Fibroblast of lung (primary cell): Measurements from ENCODE around the gene HTD2. TPM values are rescaled to one million over a fixed set of nuclear protein-coding genes. Genes with fewer than 3 reads are reported as not detected.
"Not testable (repeated sequence)": the region's sequence is repeated elsewhere in the genome, so short reads cannot be mapped to it uniquely, and the experiment has no call there.

Source experiments
- DNase-seq, 2 donors: peaks; one replicate each; pipeline versions ENCODE4 v3.0.0 to v3.0.0-alpha.2; 2010; ENCODE audit warnings: low read depth in 2 of 2
- H2AFZ ChIP-seq: 2 replicates; pipeline ENCODE4 v1.5.1; 2012; ENCODE audit warnings: low read length, control low read depth, inconsistent platforms
- H3K27ac ChIP-seq: 2 replicates; pipeline ENCODE4 v1.5.1; 2011; ENCODE audit warnings: low read length, control low read depth; ENCODE audit not compliant: insufficient read depth
- H3K27me3 ChIP-seq: 2 replicates; pipeline ENCODE4 v1.5.1; 2011; ENCODE audit warnings: mild to moderate bottlenecking, low read length; ENCODE audit not compliant: control insufficient read depth, insufficient read depth
- H3K36me3 ChIP-seq: 2 replicates; pipeline ENCODE4 v1.5.1; 2011; ENCODE audit warnings: low read length; ENCODE audit not compliant: control insufficient read depth, insufficient read depth
- H3K4me1 ChIP-seq: 2 replicates; pipeline ENCODE4 v1.5.1; 2011; ENCODE audit warnings: low read length; ENCODE audit not compliant: control insufficient read depth, insufficient read depth; ENCODE audit errors: extremely low read depth
- H3K4me2 ChIP-seq: 2 replicates; pipeline ENCODE4 v1.5.1; 2011; ENCODE audit warnings: low read length, control low read depth; ENCODE audit not compliant: insufficient read depth; ENCODE audit errors: extremely low read depth
- H3K4me3 ChIP-seq, 4 experiments: fragments of 200-600 bp in 1 of 4; sonication (generic) in 1 of 4; replicated peaks in 1 of 4; 2 replicates each; pipeline ENCODE4 v1.5.1; 2011 to 2016; ENCODE audit warnings: low read length in 4 of 4, low read depth in 3 of 4, mild to moderate bottlenecking in 3 of 4, control low read depth in 2 of 4, inconsistent platforms in 1 of 4, mixed read lengths in 1 of 4; ENCODE audit not compliant: insufficient read depth in 1 of 4; ENCODE audit errors: control extremely low read depth in 1 of 4
- H3K79me2 ChIP-seq: 2 replicates; pipeline ENCODE4 v1.5.1; 2012; ENCODE audit warnings: mild to moderate bottlenecking, low read length, inconsistent platforms; ENCODE audit not compliant: control insufficient read depth, insufficient read depth
- H3K9ac ChIP-seq: 2 replicates; pipeline ENCODE4 v1.5.1; 2011; ENCODE audit warnings: mild to moderate bottlenecking, low read length, control low read depth; ENCODE audit not compliant: insufficient read depth
- H3K9me3 ChIP-seq: 2 replicates; pipeline ENCODE4 v1.5.1; 2012; ENCODE audit warnings: low read depth, low read length; ENCODE audit not compliant: control insufficient read depth, insufficient read depth
- H4K20me1 ChIP-seq: 2 replicates; pipeline ENCODE4 v1.5.1; 2011; ENCODE audit warnings: low read length; ENCODE audit not compliant: control insufficient read depth, insufficient read depth; ENCODE audit errors: extremely low read depth
- EZH2 ChIP-seq: IDR thresholded peaks from 2 replicates; pipeline ENCODE4 v1.5.1; 2012; ENCODE audit warnings: low read length, control low read depth, mild to moderate bottlenecking; ENCODE audit errors: missing control alignments
- polyA plus RNA-seq, 2 donors: library from polyadenylated mRNA; depleted of rRNA in 1 of 2; stranded (reverse) in 1 of 2; unstranded in 1 of 2; fragments of >200 nt; gene quantifications; 2 replicates each; pipeline ENCODE4 v1.2.1, GENCODE V29; 2011 to 2012; ENCODE audit warnings: missing spikeins in 1 of 2
- total RNA-seq: library from RNA; depleted of rRNA; stranded (reverse); fragments of >200 nt; gene quantifications from 2 replicates; pipeline ENCODE4 v1.2.1, GENCODE V29; 2014
- TF ChIP-seq, protein P1 (sequence below), 2 donors: IDR thresholded peaks in 1 of 2; conservative IDR thresholded peaks in 1 of 2; 1 replicate in 1 of 2; 2 replicates in 1 of 2; pipeline ENCODE4 v1.5.1; 2011 to 2012; ENCODE audit warnings: low read length in 2 of 2, control low read depth in 1 of 2, inconsistent platforms in 1 of 2, low read depth in 1 of 2, mild to moderate bottlenecking in 1 of 2

HTD2 gene
- total and polyA plus RNA-seq, 2 donors (not counting 1 experiment from before 2014, with no cell fraction given): 8.6 to 8.9 TPM

DNA sequence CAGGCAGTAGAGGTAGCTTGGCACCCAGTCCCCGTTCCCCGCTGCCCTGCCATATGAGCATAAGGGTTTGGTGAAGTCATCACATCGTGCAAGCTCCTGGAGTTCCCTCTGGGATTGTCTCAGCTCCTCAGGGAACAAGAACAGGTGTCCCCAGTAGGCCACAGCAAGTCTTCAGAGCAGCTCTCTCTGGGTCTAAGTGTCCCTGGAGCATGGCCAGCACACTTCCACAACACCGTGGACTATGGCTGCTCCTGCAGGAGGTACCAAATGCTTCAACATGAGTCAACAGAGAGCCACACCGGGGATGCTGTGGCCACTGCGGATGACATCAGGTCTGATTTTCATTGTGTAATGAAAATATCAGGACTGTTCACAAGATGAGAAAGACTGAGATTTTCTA lies 45.6 kb upstream of the HTD2 start:
- Histone ChIP-seq H3K27ac (peak overlapping the region; percentile 25), H3K4me2 (no peak overlapping the region)
- peak in 1 of 2 donors; percentile 68 for DNase-seq

GRCh38 chr3:58261954-58262666 lies 44.2 kb upstream of the HTD2 start:
- Histone ChIP-seq H3K27ac (no peak overlapping the region), H3K4me3 (no peak overlapping the region), H4K20me1 (no peaks in the 10 kb centered on the region), H2AFZ (no peak overlapping the region), H3K9me3 (no peaks in the 10 kb centered on the region), H3K4me1 (peaks cover 8% of the 10 kb centered on the region), H3K4me2 (no peak overlapping the region), H3K79me2 (no peaks in the 10 kb centered on the region), H3K27me3 (no peaks in the 10 kb centered on the region), H3K36me3 (no peaks in the 10 kb centered on the region), H3K9ac (no peak overlapping the region)
- TF ChIP-seq, protein P1, sequence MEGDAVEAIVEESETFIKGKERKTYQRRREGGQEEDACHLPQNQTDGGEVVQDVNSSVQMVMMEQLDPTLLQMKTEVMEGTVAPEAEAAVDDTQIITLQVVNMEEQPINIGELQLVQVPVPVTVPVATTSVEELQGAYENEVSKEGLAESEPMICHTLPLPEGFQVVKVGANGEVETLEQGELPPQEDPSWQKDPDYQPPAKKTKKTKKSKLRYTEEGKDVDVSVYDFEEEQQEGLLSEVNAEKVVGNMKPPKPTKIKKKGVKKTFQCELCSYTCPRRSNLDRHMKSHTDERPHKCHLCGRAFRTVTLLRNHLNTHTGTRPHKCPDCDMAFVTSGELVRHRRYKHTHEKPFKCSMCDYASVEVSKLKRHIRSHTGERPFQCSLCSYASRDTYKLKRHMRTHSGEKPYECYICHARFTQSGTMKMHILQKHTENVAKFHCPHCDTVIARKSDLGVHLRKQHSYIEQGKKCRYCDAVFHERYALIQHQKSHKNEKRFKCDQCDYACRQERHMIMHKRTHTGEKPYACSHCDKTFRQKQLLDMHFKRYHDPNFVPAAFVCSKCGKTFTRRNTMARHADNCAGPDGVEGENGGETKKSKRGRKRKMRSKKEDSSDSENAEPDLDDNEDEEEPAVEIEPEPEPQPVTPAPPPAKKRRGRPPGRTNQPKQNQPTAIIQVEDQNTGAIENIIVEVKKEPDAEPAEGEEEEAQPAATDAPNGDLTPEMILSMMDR (conservative IDR thresholded peaks at IDR 0.05 in 1 of 2, IDR thresholded peaks at IDR 0.05 in 1 of 2; ENCODE audit: low read depth in 1 of 2, low read length in 2 of 2): no peak
- no peak for TF ChIP-seq EZH2
- DNase-seq: no peak

More for the DNA sequence above, 45.6 kb upstream of the HTD2 start:
- H2AFZ ChIP-seq: no peak overlapping the region
- TF ChIP-seq, protein P1 (conservative IDR thresholded peaks at IDR 0.05 in 1 of 2, IDR thresholded peaks at IDR 0.05 in 1 of 2; ENCODE audit: low read depth in 1 of 2, low read length in 2 of 2): no peak
- TF ChIP-seq EZH2: no peak
- no peak overlapping the region for H3K4me3 ChIP-seq
- no peaks in the 10 kb centered on the region for H3K9me3 ChIP-seq
- peaks cover 8% of the 10 kb centered on the region for H3K4me1 ChIP-seq
- no peaks in the 10 kb centered on the region for H3K79me2 ChIP-seq
- H4K20me1 ChIP-seq: no peaks in the 10 kb centered on the region
- H3K27me3 ChIP-seq: no peaks in the 10 kb centered on the region
- H3K36me3 ChIP-seq: no peaks in the 10 kb centered on the region
- H3K9ac ChIP-seq: no peak overlapping the region

GRCh38 chr3:58266577-58266976 lies 39.7 kb upstream of the HTD2 start:
- TF ChIP-seq, protein P1 (conservative IDR thresholded peaks at IDR 0.05 in 1 of 2, IDR thresholded peaks at IDR 0.05 in 1 of 2; ENCODE audit: low read depth in 1 of 2, low read length in 2 of 2): no peak
- no peak for TF ChIP-seq EZH2

GRCh38 chr3:58267543-58267942 lies 38.8 kb upstream of the HTD2 start:
- H3K4me2 ChIP-seq, H3K9ac ChIP-seq, H3K36me3 ChIP-seq, H2AFZ ChIP-seq, H4K20me1 ChIP-seq, H3K9me3 ChIP-seq, H3K27me3 ChIP-seq, H3K27ac ChIP-seq, H3K4me3 ChIP-seq, DNase-seq, H3K4me1 ChIP-seq, H3K79me2 ChIP-seq: not testable (repeated sequence)

More at GRCh38 chr3:58266577-58266976, 39.7 kb upstream of the HTD2 start:
- Histone ChIP-seq H3K4me2 (no peak overlapping the region), H3K36me3 (no peaks in the 10 kb centered on the region), H3K4me3 (no peak overlapping the region), H3K79me2 (no peaks in the 10 kb centered on the region), H2AFZ (no peak overlapping the region), H3K4me1 (no peaks in the 10 kb centered on the region), H3K9ac (no peak overlapping the region), H4K20me1 (no peaks in the 10 kb centered on the region), H3K27me3 (no peaks in the 10 kb centered on the region), H3K27ac (no peak overlapping the region), H3K9me3 (no peaks in the 10 kb centered on the region)
- DNase-seq: peak in 1 of 2 donors; percentile 35
